Left ventricle myocardium superior (tissue), 1 donor: ENCODE measurements around the gene POLR2I. TPM values are rescaled to one million over a fixed set of nuclear protein-coding genes. Genes with fewer than 3 reads are reported as not detected.
"Not testable (repeated sequence)": the region's sequence is repeated elsewhere in the genome, so short reads cannot be mapped to it uniquely, and the experiment has no call there.

Experiments used
- ATAC-seq: fragments of 200-7000 bp; cut with Tn5 transposase; one replicate; pipeline ENCODE4 v1.9.1; 2020; ENCODE audit warnings: mild to moderate bottlenecking, moderate library complexity
- DNase-seq: peaks from one replicate; pipeline ENCODE4 v3.0.0-alpha.2; 2020
- intact Hi-C: fragments of 100-400 bp; cut with micrococcal nuclease; formaldehyde crosslinking; loops from one replicate; pipeline ENCODE4 v1.11.0; 2022
- total RNA-seq: library from RNA; stranded (reverse); fragmentation: NEBNext Ultra II Directional; extraction: Animal tissue kit (Norgen Biotek cat#: 25700); gene quantifications from one replicate; pipeline ENCODE4 v1.2.1, GENCODE V29; 2021
- donor health status: DM: no; HTN: yes; CAD: no; lungs with severe emphysema.

Gene POLR2I
- total RNA-seq, 1 donor from 2014 or later = 157 TPM

GRCh38 chr19:36073121-36073876, 41.4 kb downstream of the POLR2I start:
- DNase-seq (no peak), ATAC-seq (no peak)
- intact Hi-C loops = no loop called here

DNA sequence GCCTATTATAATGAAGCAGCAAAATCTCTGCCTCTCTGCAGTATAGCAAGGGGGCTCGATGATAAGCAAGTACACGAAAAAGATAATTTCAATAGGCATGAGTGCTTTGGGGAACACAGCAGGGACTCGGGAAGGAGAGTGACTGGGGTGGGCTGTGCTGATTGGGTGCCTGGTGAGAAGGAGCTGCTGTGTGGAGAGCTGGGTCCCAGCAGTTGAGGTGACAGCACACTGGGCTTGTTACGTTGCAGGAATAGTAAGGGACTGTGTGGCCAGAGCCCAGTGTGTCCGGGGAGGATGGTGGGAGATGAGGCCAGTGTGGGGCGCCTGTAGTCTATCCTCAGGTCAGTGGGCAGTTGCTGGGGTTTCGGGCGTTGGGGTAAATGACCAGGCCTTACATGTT, 42.6 kb downstream of the POLR2I start:
- intact Hi-C loops = no loop called here
- ATAC-seq = no peak
- DNase-seq = no peak

DNA sequence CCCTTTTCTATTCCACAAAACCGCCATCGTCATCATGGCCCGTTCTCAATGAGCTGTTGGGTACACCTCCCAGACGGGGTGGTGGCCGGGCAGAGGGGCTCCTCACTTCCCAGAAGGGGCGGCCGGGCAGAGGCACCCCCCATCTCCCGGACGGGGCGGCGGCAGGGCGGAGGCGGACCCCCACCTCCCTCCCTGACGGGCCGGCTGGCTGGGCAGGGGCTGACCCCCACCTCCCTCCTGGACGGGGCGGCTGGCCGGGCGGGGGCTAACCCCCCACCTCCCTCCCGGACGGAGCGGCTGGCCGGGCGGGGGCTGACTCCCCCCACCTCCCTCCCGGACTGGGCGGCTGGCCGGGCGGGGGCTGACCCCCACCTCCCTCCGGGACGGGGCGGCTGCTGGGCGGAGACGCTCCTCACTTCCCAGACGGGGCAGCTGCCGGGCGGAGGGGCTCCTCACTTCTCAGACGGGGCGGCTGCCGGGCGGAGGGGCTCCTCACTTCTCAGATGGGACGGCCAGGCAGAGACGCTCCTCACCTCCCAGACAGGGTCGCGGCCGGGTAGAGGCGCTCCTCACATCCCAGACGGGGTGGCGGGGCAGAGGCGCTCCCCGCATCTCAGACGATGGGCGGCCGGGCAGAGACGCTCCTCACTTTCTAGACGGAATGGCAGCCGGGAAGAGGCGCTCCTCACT, 45.7 kb downstream of the POLR2I start:
- ATAC-seq, intact Hi-C loops, DNase-seq: not testable (repeated sequence)

GRCh38 chr19:36067681-36068080, 47.0 kb downstream of the POLR2I start:
- no peak for ATAC-seq
- DNase-seq = no peak
- intact Hi-C loops = no loop called here

- DNase-seq (no peak), ATAC-seq (no peak)
- intact Hi-C loops = no loop called here
Observed at GRCh38 chr19:36064826-36065225, 49.8 kb downstream of the POLR2I start.

Other genes starting within 250 kb of the POLR2I start
- 25.7 TPM for gene APLP1, start 246.3 kb downstream of the POLR2I start, total RNA-seq
- 3.8 TPM for gene NFKBID, start 214.3 kb downstream of the POLR2I start, total RNA-seq
- gene HCST, start 212.3 kb downstream of the POLR2I start, total RNA-seq = 7.1 TPM
- 28.5 TPM for gene TYROBP, start 206.6 kb downstream of the POLR2I start, total RNA-seq
- 7.5 TPM for gene LRFN3, start 178.5 kb downstream of the POLR2I start, total RNA-seq
- gene SDHAF1, start 119.7 kb downstream of the POLR2I start, total RNA-seq = 9.4 TPM
- 0.30 TPM for gene SYNE4, start 106.1 kb downstream of the POLR2I start, total RNA-seq
- gene ALKBH6, start 100.7 kb downstream of the POLR2I start, total RNA-seq = 7.8 TPM
- gene CLIP3, start 82.0 kb downstream of the POLR2I start, total RNA-seq = 5.0 TPM
- 4.0 TPM for gene THAP8, start 60.6 kb downstream of the POLR2I start, total RNA-seq
- gene WDR62, start 60.0 kb downstream of the POLR2I start, total RNA-seq = 28.7 TPM
- gene OVOL3, start 3.7 kb downstream of the POLR2I start, total RNA-seq = not detected
- 93.7 TPM for gene TBCB, start 593 bp upstream of the POLR2I start, total RNA-seq
- 838 TPM for gene CAPNS1, start 25.2 kb upstream of the POLR2I start, total RNA-seq
- 3,262 TPM for gene COX7A1, start 37.6 kb upstream of the POLR2I start, total RNA-seq
- 4.6 TPM for gene ZNF565, start 99.8 kb upstream of the POLR2I start, total RNA-seq
- 29.1 TPM for gene ZNF146, start 100.2 kb upstream of the POLR2I start, total RNA-seq